HCT116 (cell line): ENCODE measurements around the gene RNH1. TPM values are rescaled to one million over a fixed set of nuclear protein-coding genes. Genes with fewer than 3 reads are reported as not detected.

Experiments used
- ATAC-seq: fragments of 200-7000 bp; cut with Tn5 transposase; 2 replicates; pipeline ENCODE4 v1.9.1; 2020; ENCODE audit warnings: mild to moderate bottlenecking, moderate library complexity
- BruUV-seq: library from RNA; stranded (reverse); fragments of 400-500 nt; replicated peaks from 2 replicates; lab custom pipeline; 2021; lab: Mats Ljungman, UMichigan
- CTCF ChIA-PET: fragments of 300-600 bp; sonication (Branson Sonifier 250); formaldehyde crosslinking; loops from one replicate; lab custom pipeline; 2021; ENCODE audit warnings: antibody characterized with exemption; lab: Charles Lee
- POLR2A ChIA-PET: fragments of 300-600, 350-600 bp; sonication (Branson Sonifier 250); formaldehyde crosslinking; loops from one replicate; lab custom pipeline; 2021; ENCODE audit warnings: antibody characterized with exemption; lab: Charles Lee
- RAD21 ChIA-PET, 2 experiments: fragments of 300-600 bp; sonication (Branson Sonifier 250); formaldehyde crosslinking; loops; one replicate each; lab custom pipeline; 2023; ENCODE audit warnings: low total read pairs in 2 of 2; ENCODE audit not compliant: uncharacterized antibody in 2 of 2, unreplicated experiment in 2 of 2, low non-redundant PET in 1 of 2; lab: Charles Lee
- DNase-seq: peaks from one replicate; pipeline ENCODE4 v3.0.0-alpha.2; 2010; ENCODE audit warnings: low read depth, low spot score
- H2AFZ ChIP-seq: fragments of 200-600 bp; shearing (Covaris generic), sonication (generic); 2 replicates; pipeline ENCODE4 v1.6.1; 2017; ENCODE audit warnings: low read depth, mixed run types, mixed read lengths, antibody characterized with exemption, low read length; ENCODE audit not compliant: poor library complexity, severe bottlenecking
- H3K27ac ChIP-seq: 2 replicates; pipeline ENCODE4 v1.5.1; 2012; ENCODE audit warnings: low read depth, low read length
- H3K27me3 ChIP-seq: fragments of 200-600 bp; sonication (generic); 2 replicates; pipeline ENCODE4 v1.6.1; 2016; ENCODE audit warnings: mixed run types, low read length, mixed read lengths; ENCODE audit not compliant: insufficient read depth
- H3K36me3 ChIP-seq, 2 experiments: fragments of 200-500 bp in 1 of 2; fragments of 200-600 bp in 1 of 2; sonication (Bioruptor generic) in 1 of 2; sonication (generic) in 1 of 2; 2 replicates each; pipeline versions ENCODE4 v1.5.1 to v1.6.1; 2014 to 2016; ENCODE audit warnings: low read length in 2 of 2, inconsistent platforms in 1 of 2, mixed read lengths in 1 of 2, mixed run types in 1 of 2; ENCODE audit not compliant: insufficient read depth in 2 of 2, control insufficient read depth in 1 of 2
- H3K4me1 ChIP-seq, 2 experiments: fragments of 200-600 bp in 1 of 2; sonication (generic) in 1 of 2; 2 replicates each; pipeline versions ENCODE4 v1.5.1 to v1.6.1; 2012 to 2017; ENCODE audit warnings: low read length in 2 of 2, inconsistent platforms in 1 of 2, mild to moderate bottlenecking in 1 of 2, mixed read lengths in 1 of 2, mixed run types in 1 of 2, moderate library complexity in 1 of 2; ENCODE audit not compliant: insufficient read depth in 2 of 2, control insufficient read depth in 1 of 2
- H3K4me2 ChIP-seq: fragments of 200-600 bp; sonication (generic); 2 replicates; pipeline ENCODE4 v1.6.1; 2017; ENCODE audit warnings: mixed run types, low read length, mixed read lengths
- H3K4me3 ChIP-seq, 2 experiments: fragments of 200-600 bp in 1 of 2; sonication (generic) in 1 of 2; replicated peaks in 1 of 2; 2 replicates each; pipeline ENCODE4 v1.5.1; 2011 to 2016; ENCODE audit warnings: low read length in 2 of 2, control low read depth in 1 of 2, low read depth in 1 of 2, mild to moderate bottlenecking in 1 of 2, mixed read lengths in 1 of 2, mixed run types in 1 of 2
- H3K79me2 ChIP-seq: fragments of 200-600 bp; sonication (generic); 2 replicates; pipeline ENCODE4 v1.6.1; 2017; ENCODE audit warnings: mild to moderate bottlenecking, mixed run types, low read length, moderate library complexity, mixed read lengths; ENCODE audit not compliant: insufficient read depth
- H3K9ac ChIP-seq: fragments of 200-600 bp; sonication (generic); 2 replicates; pipeline ENCODE4 v1.6.1; 2016; ENCODE audit warnings: low read length, mixed read lengths
- H3K9me2 ChIP-seq: fragments of 200-600 bp; sonication (generic), shearing (Covaris generic); 2 replicates; pipeline ENCODE4 v1.6.1; 2017; ENCODE audit warnings: mixed run types, mild to moderate bottlenecking, moderate library complexity; ENCODE audit not compliant: insufficient read depth
- H3K9me3 ChIP-seq, 2 experiments: fragments of 200-500 bp in 1 of 2; fragments of 200-600 bp in 1 of 2; sonication (Bioruptor generic) in 1 of 2; sonication (generic) in 1 of 2; 2 replicates each; pipeline ENCODE4 v1.6.1; 2014 to 2017; ENCODE audit warnings: low read length in 2 of 2, mixed read lengths in 2 of 2, inconsistent platforms in 1 of 2, low read depth in 1 of 2, mild to moderate bottlenecking in 1 of 2, mixed run types in 1 of 2, moderate library complexity in 1 of 2; ENCODE audit not compliant: control insufficient read depth in 1 of 2, insufficient read depth in 1 of 2
- H4K20me1 ChIP-seq: fragments of 200-600 bp; sonication (generic), shearing (Covaris generic); 2 replicates; pipeline ENCODE4 v1.6.1; 2017; ENCODE audit warnings: mixed run types, mild to moderate bottlenecking, moderate library complexity; ENCODE audit not compliant: insufficient read depth
- CBX3 ChIP-seq: IDR thresholded peaks from 2 replicates; pipeline ENCODE4 v1.6.1; 2012; ENCODE audit warnings: low read depth
- CEBPB ChIP-seq: IDR thresholded peaks from 2 replicates; pipeline ENCODE4 v1.6.1; 2012; ENCODE audit warnings: low read depth
- EGR1 ChIP-seq: IDR thresholded peaks from 2 replicates; pipeline ENCODE4 v1.6.1; 2012; ENCODE audit warnings: low read depth
- ELF1 ChIP-seq: IDR thresholded peaks from 2 replicates; pipeline ENCODE4 v1.6.1; 2012; ENCODE audit warnings: low read depth, borderline replicate concordance
- EZH2phosphoT487 ChIP-seq: fragments of 200-600 bp; IDR thresholded peaks from 2 replicates; pipeline ENCODE4 v1.6.1; 2018; ENCODE audit warnings: antibody characterized with exemption, borderline replicate concordance
- FOSL1 ChIP-seq: IDR thresholded peaks from 2 replicates; pipeline ENCODE4 v1.6.1; 2012; ENCODE audit warnings: low read depth
- JUND ChIP-seq: IDR thresholded peaks from 2 replicates; pipeline ENCODE4 v1.6.1; 2012
- MAX ChIP-seq: IDR thresholded peaks from 2 replicates; pipeline ENCODE4 v1.6.1; 2012
- POLR2A ChIP-seq: IDR thresholded peaks from 2 replicates; pipeline ENCODE4 v1.7.0; 2011; ENCODE audit warnings: borderline replicate concordance; ENCODE audit not compliant: insufficient read depth, insufficient read length; ENCODE audit errors: extremely low read depth
- POLR2AphosphoS5 ChIP-seq: IDR thresholded peaks from 2 replicates; pipeline ENCODE4 v1.6.1; 2011; ENCODE audit warnings: mild to moderate bottlenecking, low read depth, low read length, moderate library complexity
- RAD21 ChIP-seq: IDR thresholded peaks from 2 replicates; pipeline ENCODE4 v1.6.1; 2012; ENCODE audit warnings: low read depth, mild to moderate bottlenecking
- SRF ChIP-seq: IDR thresholded peaks from 2 replicates; pipeline ENCODE4 v1.6.1; 2012; ENCODE audit warnings: low read depth
- TCF7L2 ChIP-seq: IDR thresholded peaks from 2 replicates; pipeline ENCODE4 v1.7.0; 2011; ENCODE audit warnings: borderline replicate concordance, inconsistent platforms; ENCODE audit not compliant: insufficient read depth, insufficient read length; ENCODE audit errors: extremely low read depth
- YY1 ChIP-seq: IDR thresholded peaks from 2 replicates; pipeline ENCODE4 v1.6.1; 2011; ENCODE audit warnings: low read length, low read depth, moderate library complexity, mild to moderate bottlenecking; ENCODE audit not compliant: insufficient replicate concordance; ENCODE audit errors: extremely low read depth
- ZBTB33 ChIP-seq: IDR thresholded peaks from 2 replicates; pipeline ENCODE4 v1.6.1; 2011; ENCODE audit warnings: mild to moderate bottlenecking, low read length, moderate library complexity; ENCODE audit not compliant: insufficient replicate concordance; ENCODE audit errors: extremely low read depth
- ZFX ChIP-seq: fragments of 450-650 bp; IDR thresholded peaks from 2 replicates; pipeline ENCODE4 v1.6.1; 2017
- ZNF274 ChIP-seq: fragments of 200-500 bp; sonication (Bioruptor generic); IDR thresholded peaks from 2 replicates; pipeline ENCODE4 v1.6.1; 2014; ENCODE audit warnings: mild to moderate bottlenecking, low read depth, low read length, inconsistent platforms
- intact Hi-C: fragments of 100-400 bp; cut with micrococcal nuclease; formaldehyde crosslinking; loops from 2 replicates; pipeline ENCODE4 v1.10.0; 2022
- total RNA-seq: library from RNA; stranded (reverse); gene quantifications from one replicate; pipeline ENCODE4 v1.2.1, GENCODE V29; 2021; ENCODE audit not compliant: unreplicated experiment

Gene RNH1
- total RNA-seq, 1 experiment from 2014 or later = 120 TPM

- H3K4me2 ChIP-seq = no peak overlapping the region
- intact Hi-C loops = loop anchor here (5.0 kb wide), 1 partner anchor 218 kb away; the partner anchor contains the start of genes PSMD13 and SIRT3
- H3K4me1 ChIP-seq = peaks cover 5 to 10% of the 10 kb centered on the region in 2 experiments
- no peaks in the 10 kb centered on the region for H3K9me2 ChIP-seq
- no peaks in the 10 kb centered on the region for H3K9me3 ChIP-seq
- RAD21 ChIA-PET = no interaction called here
- no peak overlapping the region for H3K27ac ChIP-seq
- H2AFZ ChIP-seq = no peak overlapping the region
- DNase-seq (no peak), ATAC-seq (no peak)
- no peaks in the 10 kb centered on the region for H4K20me1 ChIP-seq
- H3K9ac ChIP-seq = no peak overlapping the region
- H3K36me3 ChIP-seq = peaks cover 11 to 26% of the 10 kb centered on the region in 2 experiments; a peak in 3 of 4 replicates
- POLR2A ChIA-PET = no interaction called here
- CTCF ChIA-PET = no interaction called here
- H3K27me3 ChIP-seq = no peaks in the 10 kb centered on the region
- H3K4me3 ChIP-seq = no peak overlapping the region
- BruUV-seq = no TSS peak
- H3K79me2 ChIP-seq = peaks cover 92% of the 10 kb centered on the region
- TF ChIP-seq ZBTB33 = no peak
- no peak for TF ChIP-seq SRF
- TF ChIP-seq ELF1 = no peak
Observed at GRCh38 chr11:454801-455565, 52.1 kb downstream of the RNH1 start.

- ChIA-PET CTCF (no interaction called here), POLR2A (no interaction called here), RAD21 (no interaction called here)
- Histone ChIP-seq H3K4me3 (no peak overlapping the region), H3K79me2 (peaks cover 93% of the 10 kb centered on the region), H3K4me1 (peaks cover 9 to 18% of the 10 kb centered on the region in 2 experiments), H3K36me3 (peaks cover 11 to 26% of the 10 kb centered on the region in 2 experiments; a peak in 3 of 4 replicates), H3K9me3 (no peaks in the 10 kb centered on the region), H2AFZ (no peak overlapping the region), H4K20me1 (no peaks in the 10 kb centered on the region), H3K4me2 (no peak overlapping the region), H3K9me2 (no peaks in the 10 kb centered on the region), H3K9ac (no peak overlapping the region), H3K27me3 (no peaks in the 10 kb centered on the region), H3K27ac (no peak overlapping the region)
- DNase-seq = no peak
- intact Hi-C loops = loop anchor here (5.0 kb wide), 1 partner anchor 217 kb away; the partner anchor contains the start of genes PSMD13 and SIRT3
- ATAC-seq = no peak
- no TSS peak for BruUV-seq
- TF ChIP-seq FOSL1 (no peak), EZH2phosphoT487 (no peak), MAX (no peak), EGR1 (no peak), ZFX (no peak), ZBTB33 (no peak), POLR2AphosphoS5 (no peak), YY1 (no peak), CBX3 (no peak), RAD21 (no peak), JUND (no peak), ZNF274 (no peak), TCF7L2 (no peak), CEBPB (no peak), POLR2A (no peak)
Observed at GRCh38 chr11:454043-454442, 53.0 kb downstream of the RNH1 start.
